Smooth muscle cell (in vitro differentiated cells): Measurements from ENCODE around the gene FOXL3. TPM values are rescaled to one million over a fixed set of nuclear protein-coding genes. Genes with fewer than 3 reads are reported as not detected.

Source experiments
- DNase-seq: peaks from one replicate; lab custom pipeline; 2025; ENCODE audit not compliant: unreplicated experiment; lab: John Stamatoyannopoulos, UW
- H2AFZ ChIP-seq: fragments of 200-600 bp; sonication (generic); 2 replicates; pipeline ENCODE4 v1.6.0; 2016; ENCODE audit warnings: antibody characterized with exemption, low read depth, mild to moderate bottlenecking
- H3F3A ChIP-seq: fragments of 200-600 bp; sonication (generic); 2 replicates; pipeline ENCODE4 v1.6.0; 2017; ENCODE audit warnings: antibody characterized with exemption, low read depth
- H3K27ac ChIP-seq: fragments of 200-600 bp; sonication (generic); 2 replicates; pipeline ENCODE4 v1.5.1; 2016; ENCODE audit warnings: low read depth, mild to moderate bottlenecking
- H3K27me3 ChIP-seq: fragments of 200-600 bp; sonication (generic); 2 replicates; pipeline ENCODE4 v1.6.1; 2016; ENCODE audit warnings: low read depth, mild to moderate bottlenecking
- H3K36me3 ChIP-seq: fragments of 200-600 bp; sonication (generic); 2 replicates; pipeline ENCODE4 v1.5.1; 2016; ENCODE audit warnings: low read depth
- H3K4me1 ChIP-seq: fragments of 200-600 bp; sonication (generic); 2 replicates; pipeline ENCODE4 v1.5.1; 2016; ENCODE audit warnings: low read depth
- H3K4me2 ChIP-seq: fragments of 200-600 bp; sonication (generic); 2 replicates; pipeline ENCODE4 v1.6.0; 2016; ENCODE audit warnings: mild to moderate bottlenecking
- H3K4me3 ChIP-seq: fragments of 200-600 bp; sonication (generic); 2 replicates; pipeline ENCODE4 v1.5.1; 2016; ENCODE audit warnings: mild to moderate bottlenecking
- H3K79me2 ChIP-seq: fragments of 200-600 bp; sonication (generic); 2 replicates; pipeline ENCODE4 v1.6.0; 2016; ENCODE audit warnings: low read depth, mild to moderate bottlenecking
- H3K9ac ChIP-seq: fragments of 200-600 bp; sonication (generic); 2 replicates; pipeline ENCODE4 v1.6.0; 2016; ENCODE audit warnings: low read depth
- H3K9me3 ChIP-seq: fragments of 200-600 bp; sonication (generic); replicated peaks from 2 replicates; pipeline ENCODE4 v1.5.1; 2016; ENCODE audit warnings: low read depth
- H4K20me1 ChIP-seq: fragments of 200-600 bp; sonication (generic); 2 replicates; pipeline ENCODE4 v1.6.0; 2016; ENCODE audit warnings: low read depth
- CTCF ChIP-seq: fragments of 200-600 bp; sonication (generic); IDR thresholded peaks from 2 replicates; pipeline ENCODE4 v1.5.1; 2017; ENCODE audit warnings: borderline replicate concordance, mild to moderate bottlenecking, antibody characterized with exemption; ENCODE audit not compliant: insufficient read depth, poor library complexity, severe bottlenecking
- WGBS: methylation state at CpG from one replicate; pipeline ENCODE4 v1.1.7; 2016; ENCODE audit warnings: low lambda C conversion rate; 5-methylcytosine and 5-hydroxymethylcytosine counted together
- polyA plus RNA-seq: library from polyadenylated mRNA; unstranded; fragments of >200 nt; fragmentation: Nextera tagmentation; extraction: Ambion mirVana; gene quantifications from 2 replicates; pipeline ENCODE4 v1.2.1, GENCODE V29; 2016
- total RNA-seq: library from RNA; depleted of rRNA; stranded (reverse); fragments of >200 nt; gene quantifications from 2 replicates; pipeline ENCODE4 v1.2.3, GENCODE V29; 2014

The FOXL3 gene
- total and polyA plus RNA-seq, 2 experiments from 2014 or later, result not detected

GRCh38 chr7:265192-265997, 24.6 kb upstream of the FOXL3 start:
- no peak for DNase-seq
- Histone ChIP-seq H3K36me3 (no peaks in the 10 kb centered on the region), H2AFZ (no peak overlapping the region), H4K20me1 (no peaks in the 10 kb centered on the region), H3K4me2 (no peak overlapping the region), H3K4me1 (no peaks in the 10 kb centered on the region), H3K9me3 (no peaks in the 10 kb centered on the region), H3K9ac (no peak overlapping the region), H3K27me3 (no peaks in the 10 kb centered on the region), H3F3A (no peaks in the 10 kb centered on the region), H3K79me2 (no peaks in the 10 kb centered on the region), H3K4me3 (no peak overlapping the region), H3K27ac (no peak overlapping the region)
- 92% methylated on average over 24 of the region's 25 CpGs for WGBS
- no peak for TF ChIP-seq CTCF

- H3K27ac ChIP-seq, result no peak overlapping the region
- H3K9ac ChIP-seq, result no peak overlapping the region
- H3K27me3 ChIP-seq, result no peaks in the 10 kb centered on the region
- DNase-seq, result no peak
- no peaks in the 10 kb centered on the region for H3K36me3 ChIP-seq
- H3K9me3 ChIP-seq, result no peaks in the 10 kb centered on the region
- no peak overlapping the region for H3K4me2 ChIP-seq
- no peak for TF ChIP-seq CTCF
- no peaks in the 10 kb centered on the region for H3F3A ChIP-seq
- no peak overlapping the region for H3K4me3 ChIP-seq
- no peaks in the 10 kb centered on the region for H3K79me2 ChIP-seq
- H4K20me1 ChIP-seq, result no peaks in the 10 kb centered on the region
- no peak overlapping the region for H2AFZ ChIP-seq
- 93% methylated on average over 13 of the region's 22 CpGs for WGBS
- H3K4me1 ChIP-seq, result no peaks in the 10 kb centered on the region
Measured at GRCh38 chr7:265998-266850, 23.7 kb upstream of the FOXL3 start.

GRCh38 chr7:266851-267840, 22.8 kb upstream of the FOXL3 start:
- Histone ChIP-seq H3K4me2 (no peak overlapping the region), H3K36me3 (no peaks in the 10 kb centered on the region), H3K27me3 (no peaks in the 10 kb centered on the region), H4K20me1 (no peaks in the 10 kb centered on the region), H3K4me3 (no peak overlapping the region), H3K79me2 (no peaks in the 10 kb centered on the region), H3F3A (no peaks in the 10 kb centered on the region), H2AFZ (no peak overlapping the region), H3K27ac (no peak overlapping the region), H3K4me1 (no peaks in the 10 kb centered on the region), H3K9me3 (no peaks in the 10 kb centered on the region), H3K9ac (no peak overlapping the region)
- DNase-seq, result no peak
- 81% methylated on average over 42 of the region's 45 CpGs for WGBS
- peak; percentile 18 for TF ChIP-seq CTCF
